WTC11 (cell line): ENCODE measurements around the gene FGF21. TPM values are rescaled to one million over a fixed set of nuclear protein-coding genes. Genes with fewer than 3 reads are reported as not detected.

ENCODE experiments used
- ATAC-seq: fragments of 200-7000 bp; cut with Tn5 transposase; 2 replicates; pipeline ENCODE4 v1.10.0; 2021; ENCODE audit warnings: mild to moderate bottlenecking, moderate library complexity
- CTCF ChIA-PET: fragments of 300-600 bp; sonication (Branson Sonifier 250); formaldehyde crosslinking; loops from one replicate; lab custom pipeline; 2021; ENCODE audit warnings: antibody characterized with exemption; lab: Charles Lee
- POLR2A ChIA-PET: fragments of 350-600 bp; sonication (Branson Sonifier 250); formaldehyde crosslinking; loops from one replicate; lab custom pipeline; 2021; ENCODE audit warnings: antibody characterized with exemption; lab: Charles Lee
- DNase-seq: peaks from one replicate; pipeline ENCODE4 v3.0.0; 2021; ENCODE audit warnings: low spot score
- H3K27ac Mint-ChIP-seq: 2 replicates; pipeline ENCODE4 v1.8.0; 2021; ENCODE audit warnings: mixed read lengths
- H3K27me3 Mint-ChIP-seq: 2 replicates; pipeline ENCODE4 v1.8.0; 2021; ENCODE audit warnings: low read depth, mild to moderate bottlenecking, moderate library complexity, mixed read lengths
- H3K36me3 Mint-ChIP-seq: 2 replicates; pipeline ENCODE4 v1.8.0; 2021; ENCODE audit warnings: mixed read lengths
- H3K4me1 Mint-ChIP-seq: 2 replicates; pipeline ENCODE4 v1.8.0; 2022; ENCODE audit warnings: mixed read lengths
- H3K4me3 Mint-ChIP-seq: 2 replicates; pipeline ENCODE4 v1.8.0; 2021; ENCODE audit warnings: mild to moderate bottlenecking, moderate library complexity, mixed read lengths
- H3K9me3 Mint-ChIP-seq: 2 replicates; pipeline ENCODE4 v1.8.0; 2021; ENCODE audit warnings: mixed read lengths
- IRF2 ChIP-seq: sonication (generic); formaldehyde crosslinking; IDR thresholded peaks from 2 replicates; pipeline ENCODE4 v1.8.0; 2022; ENCODE audit warnings: low read depth, missing genetic modification reagents, borderline replicate concordance
- KAT7 ChIP-seq: sonication (generic); formaldehyde crosslinking; IDR thresholded peaks from 2 replicates; pipeline ENCODE4 v1.8.1; 2023; ENCODE audit warnings: missing genetic modification reagents, mild to moderate bottlenecking, borderline replicate concordance
- MXD4 ChIP-seq: fragments of 250-450 bp; sonication (Bioruptor Pico); IDR thresholded peaks from 2 replicates; pipeline ENCODE4 v1.8.0; 2021; ENCODE audit warnings: mild to moderate bottlenecking, moderate library complexity, borderline replicate concordance
- NFE2L1 ChIP-seq: sonication (generic); formaldehyde crosslinking; IDR thresholded peaks from 2 replicates; pipeline ENCODE4 v1.8.1; 2023; ENCODE audit warnings: missing genetic modification reagents
- NR1H2 ChIP-seq: sonication (generic); formaldehyde crosslinking; IDR thresholded peaks from 2 replicates; pipeline ENCODE4 v1.9.0; 2021; ENCODE audit warnings: mild to moderate bottlenecking, moderate library complexity, missing genetic modification reagents
- NR2C2 ChIP-seq: sonication (generic); formaldehyde crosslinking; IDR thresholded peaks from 2 replicates; pipeline ENCODE4 v1.8.0; 2022; ENCODE audit warnings: mild to moderate bottlenecking, missing genetic modification reagents
- SMAD4 ChIP-seq: sonication (generic); formaldehyde crosslinking; IDR thresholded peaks from 2 replicates; pipeline ENCODE4 v1.8.0; 2022; ENCODE audit warnings: mild to moderate bottlenecking, missing genetic modification reagents
- total RNA-seq: library from RNA; stranded (reverse); gene quantifications from 3 replicates; pipeline ENCODE4 v1.2.3, GENCODE V29; 2021
- TF ChIP-seq, protein P1 (sequence below): sonication (generic); formaldehyde crosslinking; IDR thresholded peaks from 2 replicates; pipeline ENCODE4 v1.8.0; 2023; ENCODE audit warnings: mild to moderate bottlenecking, missing genetic modification reagents
- TF ChIP-seq, protein P2 (sequence below): fragments of 250-450 bp; sonication (Bioruptor Pico); IDR thresholded peaks from 2 replicates; pipeline ENCODE4 v1.9.0; 2021; ENCODE audit warnings: moderate library complexity, mild to moderate bottlenecking, inconsistent platforms, borderline replicate concordance
- TF ChIP-seq, protein P3 (sequence below): fragments of 250-450 bp; sonication (Bioruptor Pico); IDR thresholded peaks from 2 replicates; pipeline ENCODE4 v1.9.0; 2021; ENCODE audit warnings: mild to moderate bottlenecking
- TF ChIP-seq, protein P4 (sequence below): sonication (generic); formaldehyde crosslinking; IDR thresholded peaks from 2 replicates; pipeline ENCODE4 v1.8.0; 2022; ENCODE audit warnings: missing genetic modification reagents
- TF ChIP-seq, protein P5 (sequence below): sonication (generic); formaldehyde crosslinking; IDR thresholded peaks from 2 replicates; pipeline ENCODE4 v1.8.1; 2023; ENCODE audit warnings: mild to moderate bottlenecking, missing genetic modification reagents, moderate library complexity

The FGF21 gene
- total RNA-seq, 1 experiment from 2014 or later, result 0.26 TPM

DNA sequence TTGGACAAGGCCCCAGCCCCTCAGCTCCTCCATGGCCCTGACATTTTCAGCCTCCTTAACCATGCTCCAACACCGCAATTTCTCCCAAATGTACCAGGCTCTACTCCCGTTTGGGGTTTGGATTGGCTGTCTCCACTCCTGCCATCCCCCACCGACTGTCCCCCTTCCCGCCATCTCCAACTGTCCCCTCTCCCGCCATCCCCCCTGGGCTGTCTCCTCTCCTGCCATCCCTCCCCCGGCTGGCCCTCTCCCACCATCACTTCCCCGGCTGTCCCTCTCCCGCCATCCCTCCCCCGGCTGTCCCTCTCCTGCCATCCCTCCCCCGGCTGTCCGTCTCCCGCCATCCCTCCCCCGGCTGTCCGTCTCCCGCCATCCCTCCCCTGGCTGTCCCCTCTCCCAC, 50.1 kb downstream of the FGF21 start (continued):
- TF ChIP-seq, protein P1, sequence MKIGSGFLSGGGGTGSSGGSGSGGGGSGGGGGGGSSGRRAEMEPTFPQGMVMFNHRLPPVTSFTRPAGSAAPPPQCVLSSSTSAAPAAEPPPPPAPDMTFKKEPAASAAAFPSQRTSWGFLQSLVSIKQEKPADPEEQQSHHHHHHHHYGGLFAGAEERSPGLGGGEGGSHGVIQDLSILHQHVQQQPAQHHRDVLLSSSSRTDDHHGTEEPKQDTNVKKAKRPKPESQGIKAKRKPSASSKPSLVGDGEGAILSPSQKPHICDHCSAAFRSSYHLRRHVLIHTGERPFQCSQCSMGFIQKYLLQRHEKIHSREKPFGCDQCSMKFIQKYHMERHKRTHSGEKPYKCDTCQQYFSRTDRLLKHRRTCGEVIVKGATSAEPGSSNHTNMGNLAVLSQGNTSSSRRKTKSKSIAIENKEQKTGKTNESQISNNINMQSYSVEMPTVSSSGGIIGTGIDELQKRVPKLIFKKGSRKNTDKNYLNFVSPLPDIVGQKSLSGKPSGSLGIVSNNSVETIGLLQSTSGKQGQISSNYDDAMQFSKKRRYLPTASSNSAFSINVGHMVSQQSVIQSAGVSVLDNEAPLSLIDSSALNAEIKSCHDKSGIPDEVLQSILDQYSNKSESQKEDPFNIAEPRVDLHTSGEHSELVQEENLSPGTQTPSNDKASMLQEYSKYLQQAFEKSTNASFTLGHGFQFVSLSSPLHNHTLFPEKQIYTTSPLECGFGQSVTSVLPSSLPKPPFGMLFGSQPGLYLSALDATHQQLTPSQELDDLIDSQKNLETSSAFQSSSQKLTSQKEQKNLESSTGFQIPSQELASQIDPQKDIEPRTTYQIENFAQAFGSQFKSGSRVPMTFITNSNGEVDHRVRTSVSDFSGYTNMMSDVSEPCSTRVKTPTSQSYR, result no peak
- TF ChIP-seq KAT7 (CRISPR knock-in tag), result no peak
- TF ChIP-seq, protein P2, sequence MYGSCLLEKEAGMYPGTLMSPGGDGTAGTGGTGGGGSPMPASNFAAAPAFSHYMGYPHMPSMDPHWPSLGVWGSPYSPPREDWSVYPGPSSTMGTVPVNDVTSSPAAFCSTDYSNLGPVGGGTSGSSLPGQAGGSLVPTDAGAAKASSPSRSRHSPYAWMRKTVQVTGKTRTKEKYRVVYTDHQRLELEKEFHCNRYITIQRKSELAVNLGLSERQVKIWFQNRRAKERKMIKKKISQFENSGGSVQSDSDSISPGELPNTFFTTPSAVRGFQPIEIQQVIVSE (CRISPR knock-in tag), result no peak
- no peak for TF ChIP-seq NR2C2
- TF ChIP-seq MXD4 (CRISPR knock-in tag), result no peak
- TF ChIP-seq, protein P3, sequence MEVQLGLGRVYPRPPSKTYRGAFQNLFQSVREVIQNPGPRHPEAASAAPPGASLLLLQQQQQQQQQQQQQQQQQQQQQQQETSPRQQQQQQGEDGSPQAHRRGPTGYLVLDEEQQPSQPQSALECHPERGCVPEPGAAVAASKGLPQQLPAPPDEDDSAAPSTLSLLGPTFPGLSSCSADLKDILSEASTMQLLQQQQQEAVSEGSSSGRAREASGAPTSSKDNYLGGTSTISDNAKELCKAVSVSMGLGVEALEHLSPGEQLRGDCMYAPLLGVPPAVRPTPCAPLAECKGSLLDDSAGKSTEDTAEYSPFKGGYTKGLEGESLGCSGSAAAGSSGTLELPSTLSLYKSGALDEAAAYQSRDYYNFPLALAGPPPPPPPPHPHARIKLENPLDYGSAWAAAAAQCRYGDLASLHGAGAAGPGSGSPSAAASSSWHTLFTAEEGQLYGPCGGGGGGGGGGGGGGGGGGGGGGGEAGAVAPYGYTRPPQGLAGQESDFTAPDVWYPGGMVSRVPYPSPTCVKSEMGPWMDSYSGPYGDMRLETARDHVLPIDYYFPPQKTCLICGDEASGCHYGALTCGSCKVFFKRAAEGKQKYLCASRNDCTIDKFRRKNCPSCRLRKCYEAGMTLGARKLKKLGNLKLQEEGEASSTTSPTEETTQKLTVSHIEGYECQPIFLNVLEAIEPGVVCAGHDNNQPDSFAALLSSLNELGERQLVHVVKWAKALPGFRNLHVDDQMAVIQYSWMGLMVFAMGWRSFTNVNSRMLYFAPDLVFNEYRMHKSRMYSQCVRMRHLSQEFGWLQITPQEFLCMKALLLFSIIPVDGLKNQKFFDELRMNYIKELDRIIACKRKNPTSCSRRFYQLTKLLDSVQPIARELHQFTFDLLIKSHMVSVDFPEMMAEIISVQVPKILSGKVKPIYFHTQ (CRISPR knock-in tag), result no peak
- TF ChIP-seq NR1H2 (CRISPR knock-in tag), result no peak
- TF ChIP-seq, protein P4, sequence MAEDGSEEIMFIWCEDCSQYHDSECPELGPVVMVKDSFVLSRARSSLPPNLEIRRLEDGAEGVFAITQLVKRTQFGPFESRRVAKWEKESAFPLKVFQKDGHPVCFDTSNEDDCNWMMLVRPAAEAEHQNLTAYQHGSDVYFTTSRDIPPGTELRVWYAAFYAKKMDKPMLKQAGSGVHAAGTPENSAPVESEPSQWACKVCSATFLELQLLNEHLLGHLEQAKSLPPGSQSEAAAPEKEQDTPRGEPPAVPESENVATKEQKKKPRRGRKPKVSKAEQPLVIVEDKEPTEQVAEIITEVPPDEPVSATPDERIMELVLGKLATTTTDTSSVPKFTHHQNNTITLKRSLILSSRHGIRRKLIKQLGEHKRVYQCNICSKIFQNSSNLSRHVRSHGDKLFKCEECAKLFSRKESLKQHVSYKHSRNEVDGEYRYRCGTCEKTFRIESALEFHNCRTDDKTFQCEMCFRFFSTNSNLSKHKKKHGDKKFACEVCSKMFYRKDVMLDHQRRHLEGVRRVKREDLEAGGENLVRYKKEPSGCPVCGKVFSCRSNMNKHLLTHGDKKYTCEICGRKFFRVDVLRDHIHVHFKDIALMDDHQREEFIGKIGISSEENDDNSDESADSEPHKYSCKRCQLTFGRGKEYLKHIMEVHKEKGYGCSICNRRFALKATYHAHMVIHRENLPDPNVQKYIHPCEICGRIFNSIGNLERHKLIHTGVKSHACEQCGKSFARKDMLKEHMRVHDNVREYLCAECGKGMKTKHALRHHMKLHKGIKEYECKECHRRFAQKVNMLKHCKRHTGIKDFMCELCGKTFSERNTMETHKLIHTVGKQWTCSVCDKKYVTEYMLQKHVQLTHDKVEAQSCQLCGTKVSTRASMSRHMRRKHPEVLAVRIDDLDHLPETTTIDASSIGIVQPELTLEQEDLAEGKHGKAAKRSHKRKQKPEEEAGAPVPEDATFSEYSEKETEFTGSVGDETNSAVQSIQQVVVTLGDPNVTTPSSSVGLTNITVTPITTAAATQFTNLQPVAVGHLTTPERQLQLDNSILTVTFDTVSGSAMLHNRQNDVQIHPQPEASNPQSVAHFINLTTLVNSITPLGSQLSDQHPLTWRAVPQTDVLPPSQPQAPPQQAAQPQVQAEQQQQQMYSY (CRISPR knock-in tag), result no peak
- no peak for TF ChIP-seq IRF2
- no peak for TF ChIP-seq NFE2L1 (CRISPR knock-in tag)
- TF ChIP-seq, protein P5, sequence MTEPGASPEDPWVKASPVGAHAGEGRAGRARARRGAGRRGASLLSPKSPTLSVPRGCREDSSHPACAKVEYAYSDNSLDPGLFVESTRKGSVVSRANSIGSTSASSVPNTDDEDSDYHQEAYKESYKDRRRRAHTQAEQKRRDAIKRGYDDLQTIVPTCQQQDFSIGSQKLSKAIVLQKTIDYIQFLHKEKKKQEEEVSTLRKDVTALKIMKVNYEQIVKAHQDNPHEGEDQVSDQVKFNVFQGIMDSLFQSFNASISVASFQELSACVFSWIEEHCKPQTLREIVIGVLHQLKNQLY, result no peak

DNA sequence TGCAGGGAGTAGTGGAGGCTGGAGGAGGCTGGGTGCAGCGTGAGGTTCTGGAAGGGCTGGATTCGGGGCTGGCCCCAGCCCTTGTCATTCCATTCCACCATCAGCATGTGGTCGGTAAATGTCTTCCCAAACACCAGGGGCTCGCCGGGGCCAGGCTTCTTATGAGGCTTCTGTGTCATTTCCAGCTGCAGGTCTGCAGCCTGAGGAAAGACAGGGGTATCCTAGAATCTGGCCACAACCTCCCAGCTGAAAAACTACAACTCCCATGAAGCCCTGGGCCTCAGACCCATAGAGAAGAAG, 51.1 kb downstream of the FGF21 start:
- Mint-ChIP-seq H3K9me3 (no peaks in the 10 kb centered on the region), H3K4me1 (peaks cover 32% of the 10 kb centered on the region), H3K27ac (peak overlapping the region; percentile 79; the same call in 1 of the 2 replicates), H3K4me3 (peak overlapping the region; percentile 36; the same call in 1 of the 2 replicates), H3K36me3 (no peaks in the 10 kb centered on the region), H3K27me3 (peaks cover 17% of the 10 kb centered on the region)
- ChIA-PET CTCF (interaction anchor here (0.8 to 3.8 kb wide), 14 partner anchors 8 to 187 kb away, joined by 3 to 76 read pairs (median 4); partner anchors contain the start of genes CA11, DHDH, GYS1 and HSD17B14), POLR2A (interaction anchor here (0.6 to 1.3 kb wide), 5 partner anchors 11 to 164 kb away, joined by 3 to 11 read pairs (median 3); partner anchors contain the start of gene PPP1R15A)
- no peak for ATAC-seq
- DNase-seq, result peak; percentile 76
- TF ChIP-seq SMAD4 (no peak), NFE2L1 (CRISPR knock-in tag) (0 out of 2 replicates have a peak, but pooled peaks have one; percentile 9)
